OCI-LY3 (cell line): ENCODE results near the gene CGB2.

ENCODE experiments used
- EZH2phosphoT487 ChIP-seq: fragments of 200-600 bp; shearing (Covaris generic); IDR thresholded peaks from 2 replicates; pipeline ENCODE4 v1.6.1; 2018; ENCODE audit warnings: antibody characterized with exemption, mixed run types, low read depth
- TF ChIP-seq, protein P1 (sequence below): fragments of 200-600, 300-600 bp; sonication (generic); IDR thresholded peaks from 2 replicates; pipeline ENCODE4 v1.5.1; 2014; ENCODE audit warnings: antibody characterized with exemption, low read length, low read depth

DNA sequence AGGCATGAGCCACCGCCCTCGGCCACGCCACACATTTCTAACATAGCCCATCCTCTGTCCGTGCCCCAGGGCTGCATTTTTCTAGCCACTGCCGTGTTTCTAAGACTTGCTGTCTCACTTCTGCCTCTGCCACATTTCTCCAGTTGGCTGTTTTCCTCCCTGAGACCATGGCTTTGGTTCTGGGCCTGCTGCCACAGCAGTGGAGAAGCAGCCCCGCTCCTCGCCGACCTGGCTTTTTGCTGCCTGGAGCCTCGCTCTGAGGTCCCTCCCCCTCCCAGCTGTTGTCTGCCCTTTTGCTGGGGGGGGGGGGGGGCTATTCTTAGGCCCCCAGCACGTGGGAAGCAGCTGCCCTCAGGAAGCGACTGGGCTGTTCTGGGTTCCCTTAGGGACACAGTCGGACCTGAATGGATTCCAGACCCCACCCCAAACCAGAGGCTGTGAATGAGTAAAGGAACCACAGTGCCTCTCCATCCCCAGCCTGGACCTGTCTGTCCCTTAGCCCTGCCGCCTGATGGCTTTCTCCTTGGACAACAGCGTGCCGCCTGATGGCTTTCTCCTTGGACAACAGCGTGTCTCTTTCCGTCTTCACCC lies 41.9 kb upstream of the CGB2 start:
- TF ChIP-seq, protein P1, sequence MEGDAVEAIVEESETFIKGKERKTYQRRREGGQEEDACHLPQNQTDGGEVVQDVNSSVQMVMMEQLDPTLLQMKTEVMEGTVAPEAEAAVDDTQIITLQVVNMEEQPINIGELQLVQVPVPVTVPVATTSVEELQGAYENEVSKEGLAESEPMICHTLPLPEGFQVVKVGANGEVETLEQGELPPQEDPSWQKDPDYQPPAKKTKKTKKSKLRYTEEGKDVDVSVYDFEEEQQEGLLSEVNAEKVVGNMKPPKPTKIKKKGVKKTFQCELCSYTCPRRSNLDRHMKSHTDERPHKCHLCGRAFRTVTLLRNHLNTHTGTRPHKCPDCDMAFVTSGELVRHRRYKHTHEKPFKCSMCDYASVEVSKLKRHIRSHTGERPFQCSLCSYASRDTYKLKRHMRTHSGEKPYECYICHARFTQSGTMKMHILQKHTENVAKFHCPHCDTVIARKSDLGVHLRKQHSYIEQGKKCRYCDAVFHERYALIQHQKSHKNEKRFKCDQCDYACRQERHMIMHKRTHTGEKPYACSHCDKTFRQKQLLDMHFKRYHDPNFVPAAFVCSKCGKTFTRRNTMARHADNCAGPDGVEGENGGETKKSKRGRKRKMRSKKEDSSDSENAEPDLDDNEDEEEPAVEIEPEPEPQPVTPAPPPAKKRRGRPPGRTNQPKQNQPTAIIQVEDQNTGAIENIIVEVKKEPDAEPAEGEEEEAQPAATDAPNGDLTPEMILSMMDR = no peak
- TF ChIP-seq EZH2phosphoT487 = no peak
